MM.1S (cell line): ENCODE measurements around the gene OR5AN1.

Experiments
- EZH2phosphoT487 ChIP-seq: fragments of 300-600 bp; sonication (generic); IDR thresholded peaks from 2 replicates; pipeline ENCODE4 v1.6.1; 2018; ENCODE audit warnings: antibody characterized with exemption, low read length
- TF ChIP-seq, protein P1 (sequence below): fragments of 300-600 bp; sonication (generic); IDR thresholded peaks from 2 replicates; pipeline ENCODE4 v1.5.1; 2016; ENCODE audit warnings: antibody characterized with exemption, low read length, mixed read lengths

DNA sequence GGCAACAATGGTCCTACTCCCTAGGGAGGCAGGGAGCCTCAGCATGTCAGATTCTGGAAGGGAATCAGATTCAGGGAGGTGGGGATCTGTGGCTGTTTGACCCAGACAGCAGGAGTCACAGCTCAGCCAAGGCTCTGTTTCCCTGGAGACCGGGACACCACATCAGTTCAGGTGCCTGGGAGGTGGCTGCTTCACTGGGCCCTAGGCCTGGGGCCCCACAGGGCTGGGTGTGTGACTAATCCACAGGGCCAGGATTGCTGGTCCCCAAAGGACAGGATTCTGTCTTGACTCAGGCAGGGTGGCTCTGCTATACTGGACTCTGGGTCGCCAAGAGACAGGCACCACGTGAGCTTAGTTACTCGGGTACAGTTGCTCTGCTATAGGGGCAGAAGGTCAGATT lies 3.5 kb upstream of the OR5AN1 start:
- no peak for TF ChIP-seq EZH2phosphoT487
- TF ChIP-seq, protein P1, sequence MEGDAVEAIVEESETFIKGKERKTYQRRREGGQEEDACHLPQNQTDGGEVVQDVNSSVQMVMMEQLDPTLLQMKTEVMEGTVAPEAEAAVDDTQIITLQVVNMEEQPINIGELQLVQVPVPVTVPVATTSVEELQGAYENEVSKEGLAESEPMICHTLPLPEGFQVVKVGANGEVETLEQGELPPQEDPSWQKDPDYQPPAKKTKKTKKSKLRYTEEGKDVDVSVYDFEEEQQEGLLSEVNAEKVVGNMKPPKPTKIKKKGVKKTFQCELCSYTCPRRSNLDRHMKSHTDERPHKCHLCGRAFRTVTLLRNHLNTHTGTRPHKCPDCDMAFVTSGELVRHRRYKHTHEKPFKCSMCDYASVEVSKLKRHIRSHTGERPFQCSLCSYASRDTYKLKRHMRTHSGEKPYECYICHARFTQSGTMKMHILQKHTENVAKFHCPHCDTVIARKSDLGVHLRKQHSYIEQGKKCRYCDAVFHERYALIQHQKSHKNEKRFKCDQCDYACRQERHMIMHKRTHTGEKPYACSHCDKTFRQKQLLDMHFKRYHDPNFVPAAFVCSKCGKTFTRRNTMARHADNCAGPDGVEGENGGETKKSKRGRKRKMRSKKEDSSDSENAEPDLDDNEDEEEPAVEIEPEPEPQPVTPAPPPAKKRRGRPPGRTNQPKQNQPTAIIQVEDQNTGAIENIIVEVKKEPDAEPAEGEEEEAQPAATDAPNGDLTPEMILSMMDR = no peak
